Erythroblast (primary cell): ENCODE data around the gene CETP.

Experiments
- GATA1 ChIP-seq: IDR thresholded peaks from 2 replicates; pipeline ENCODE4 v1.6.1; 2011; ENCODE audit warnings: low read depth, mild to moderate bottlenecking, control low read depth, low read length, moderate library complexity
- POLR2A ChIP-seq: IDR thresholded peaks from 2 replicates; pipeline ENCODE4 v1.6.1; 2011; ENCODE audit warnings: mild to moderate bottlenecking, low read length

- TF ChIP-seq POLR2A (no peak), GATA1 (no peak)
These were observed 46.7 kb downstream of the CETP start for GRCh38 chr16:57008440-57008839.
